SHP77 (cell line): Measurements from ENCODE around the gene RSPH1.

ENCODE experiments used
- DNase-seq, 2 experiments: peaks; one replicate each; lab custom pipeline; 2025; lab: John Stamatoyannopoulos, UW

RSPH1 gene

GRCh38 chr21:42445311-42445710 is 50.7 kb downstream of the RSPH1 start:
- DNase-seq = no peak

- DNase-seq = no peak
Observed at GRCh38 chr21:42444745-42445059, 51.3 kb downstream of the RSPH1 start.

DNA sequence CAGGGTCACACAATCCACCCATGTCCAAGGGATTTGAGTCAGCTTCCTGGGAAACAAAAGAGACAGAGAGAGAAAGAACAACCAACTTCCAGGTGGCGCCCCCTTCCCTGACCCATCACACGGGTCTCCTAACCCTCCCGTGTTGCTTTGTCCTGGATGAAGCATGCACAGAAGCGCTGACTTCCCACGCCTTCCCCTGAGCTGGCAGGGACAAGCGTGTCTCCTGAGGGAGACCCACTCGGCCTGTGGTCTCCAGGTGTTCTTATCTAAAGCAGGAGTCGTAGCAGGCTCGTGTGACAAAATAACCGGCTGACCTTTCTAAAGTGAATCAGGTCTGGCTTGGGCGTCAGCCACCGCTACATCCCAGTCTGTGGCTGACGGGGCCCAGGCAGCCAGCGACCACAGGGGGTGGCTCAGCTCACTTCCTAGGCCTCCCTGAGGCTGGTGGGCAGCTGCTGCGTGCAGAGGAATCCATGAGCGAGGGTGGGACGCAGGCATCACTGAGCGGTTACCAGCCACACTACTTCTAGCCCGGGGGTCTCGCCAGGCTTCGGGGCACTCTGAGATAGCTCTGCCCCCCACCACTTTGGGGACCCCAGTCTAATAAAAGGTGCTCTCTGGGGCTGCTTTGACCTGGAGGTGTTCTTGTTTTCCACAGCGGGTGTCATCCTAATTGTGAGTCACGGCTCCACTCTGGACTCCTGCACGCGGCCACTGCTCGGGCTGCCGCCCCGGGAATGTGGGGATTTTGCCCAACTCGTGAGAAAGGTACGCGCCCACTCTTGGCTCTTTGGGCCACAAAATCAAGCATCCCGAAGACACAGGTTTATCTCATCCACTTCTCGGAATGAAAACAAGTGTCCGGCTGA is 51.9 kb downstream of the RSPH1 start:
- DNase-seq = no peak

- no peak for DNase-seq
Observed at GRCh38 chr21:42443181-42443785, 52.7 kb downstream of the RSPH1 start.

GRCh38 chr21:42441963-42442362 is 54.1 kb downstream of the RSPH1 start:
- DNase-seq = no peak

- no peak for DNase-seq
Observed at GRCh38 chr21:42440187-42440792, 55.7 kb downstream of the RSPH1 start.

DNA sequence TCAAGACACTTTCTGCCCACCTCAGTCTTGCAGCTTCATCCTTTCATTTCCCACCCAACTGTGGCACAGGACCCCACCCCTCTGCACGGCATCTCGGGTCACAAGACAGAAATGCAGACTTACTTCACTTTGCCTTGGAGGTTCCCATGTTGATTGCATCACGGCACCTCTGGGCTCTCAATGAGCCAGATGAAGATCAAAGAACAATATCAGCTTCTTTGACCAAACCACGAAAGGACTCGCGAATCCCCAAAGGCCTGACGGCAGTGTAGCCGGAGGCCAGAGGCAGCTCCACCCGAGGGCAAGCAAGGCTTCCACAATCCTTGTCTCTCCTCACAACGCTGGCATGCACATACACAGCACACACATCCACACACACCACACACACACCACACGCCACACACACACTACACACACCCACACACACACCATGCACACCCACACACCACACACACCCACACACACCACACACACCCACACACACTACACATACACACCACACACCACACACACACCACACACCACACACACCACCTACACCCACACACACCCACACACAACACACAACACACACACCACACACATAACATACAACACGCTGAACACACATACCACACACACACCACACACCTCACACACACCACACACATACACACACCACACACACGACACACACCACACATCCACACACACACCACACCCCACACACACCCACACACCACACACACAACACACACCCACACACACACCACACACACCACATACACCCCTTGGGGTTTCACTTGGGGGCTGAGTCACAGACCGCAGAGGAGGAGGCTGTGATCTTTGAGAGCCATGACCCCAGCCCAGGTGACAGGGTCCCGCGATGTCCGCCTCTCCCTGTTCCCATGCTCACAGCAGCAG is 56.5 kb downstream of the RSPH1 start:
- DNase-seq = no peak

GRCh38 chr21:42438316-42439205 is 57.5 kb downstream of the RSPH1 start:
- DNase-seq = no peak

DNA sequence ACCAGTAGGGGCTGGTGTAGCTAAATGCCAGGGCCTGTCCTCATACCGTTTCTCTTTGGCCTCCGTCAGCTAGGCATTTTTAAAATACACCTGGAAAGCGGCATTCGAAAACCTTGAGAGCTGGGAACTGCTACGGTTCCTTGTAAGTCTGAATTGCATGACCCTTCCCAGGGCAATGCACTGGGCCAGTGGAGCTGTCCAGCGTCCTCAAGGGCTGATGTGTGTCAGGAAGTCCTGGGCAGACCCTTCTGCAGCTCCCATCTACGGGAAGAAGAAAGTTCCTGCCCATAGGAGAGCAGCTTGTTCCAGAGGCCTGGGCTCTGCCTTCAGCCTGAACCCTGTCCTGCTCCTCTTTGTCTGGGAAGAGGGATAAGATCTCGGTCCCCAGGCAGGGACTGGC is 58.2 kb downstream of the RSPH1 start:
- no peak for DNase-seq

GRCh38 chr21:42436914-42437313 is 59.1 kb downstream of the RSPH1 start:
- DNase-seq = no peak

GRCh38 chr21:42435833-42436232 is 60.2 kb downstream of the RSPH1 start:
- no peak for DNase-seq

DNA sequence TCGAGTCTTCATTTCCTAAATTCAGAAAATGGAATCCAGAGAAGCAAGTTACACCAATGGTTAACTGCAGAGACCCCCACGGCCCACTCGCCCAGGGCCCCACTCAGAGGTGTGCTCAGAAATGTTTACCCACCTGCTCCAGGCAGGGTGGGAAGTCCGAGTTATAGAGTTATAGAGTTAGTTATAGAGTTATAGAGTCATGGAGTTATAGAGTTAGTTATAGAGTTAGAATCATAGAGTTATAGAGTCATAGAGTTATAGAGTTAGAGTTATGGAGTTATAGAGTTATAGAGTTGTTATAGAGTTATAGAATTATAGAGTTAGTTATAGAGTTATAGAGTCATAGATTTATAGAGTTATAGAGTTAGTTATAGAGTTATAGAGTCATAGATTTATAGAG is 60.6 kb downstream of the RSPH1 start:
- DNase-seq = no peak

DNA sequence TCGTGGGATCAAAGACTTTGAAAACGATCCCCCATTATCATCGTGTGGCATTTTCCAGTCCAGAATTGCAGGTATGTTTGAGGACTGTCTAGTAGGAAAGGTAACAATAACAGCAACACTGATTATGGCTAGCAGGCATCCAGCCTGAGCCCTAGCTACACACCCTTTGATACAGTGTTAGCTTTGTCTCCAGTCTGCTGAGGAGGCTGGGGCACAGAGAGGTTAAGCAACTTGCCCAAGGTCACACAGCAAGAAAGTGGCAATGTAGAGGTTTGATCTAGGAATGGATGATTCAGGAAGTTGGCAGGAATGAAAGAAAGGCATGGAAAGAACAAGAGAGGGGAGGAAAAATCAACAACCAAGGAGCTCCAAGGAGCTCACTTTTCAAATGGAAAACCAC is 61.1 kb downstream of the RSPH1 start:
- DNase-seq = no peak

DNA sequence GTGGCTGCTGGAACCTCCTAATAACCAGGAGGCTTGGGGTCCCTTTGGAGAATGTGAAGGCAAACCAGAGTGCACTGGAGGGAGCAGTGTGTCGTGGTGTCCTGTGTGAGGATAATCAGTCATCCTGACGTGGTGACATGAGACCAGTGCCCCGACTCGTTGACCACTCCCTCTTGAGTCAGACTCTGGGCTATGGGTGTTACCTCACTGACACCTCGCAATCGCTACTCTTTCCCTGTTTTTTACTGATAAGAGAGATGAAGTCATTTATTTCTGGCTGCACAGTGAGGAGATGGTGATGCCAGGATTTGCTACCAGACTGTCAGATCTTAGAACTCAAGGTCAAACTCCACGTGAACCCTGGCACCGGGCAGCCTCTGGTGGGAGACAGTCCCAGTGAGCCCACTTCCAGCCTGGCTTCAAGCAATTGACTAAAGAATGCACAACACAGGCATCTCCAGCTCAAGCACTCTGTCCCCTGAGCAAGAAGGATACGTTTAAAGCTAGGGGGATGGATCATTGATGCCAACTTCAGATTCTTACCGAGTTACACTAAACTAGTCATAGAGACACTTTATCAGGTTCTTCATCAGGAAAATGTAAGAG is 62.0 kb downstream of the RSPH1 start:
- no peak for DNase-seq

DNA sequence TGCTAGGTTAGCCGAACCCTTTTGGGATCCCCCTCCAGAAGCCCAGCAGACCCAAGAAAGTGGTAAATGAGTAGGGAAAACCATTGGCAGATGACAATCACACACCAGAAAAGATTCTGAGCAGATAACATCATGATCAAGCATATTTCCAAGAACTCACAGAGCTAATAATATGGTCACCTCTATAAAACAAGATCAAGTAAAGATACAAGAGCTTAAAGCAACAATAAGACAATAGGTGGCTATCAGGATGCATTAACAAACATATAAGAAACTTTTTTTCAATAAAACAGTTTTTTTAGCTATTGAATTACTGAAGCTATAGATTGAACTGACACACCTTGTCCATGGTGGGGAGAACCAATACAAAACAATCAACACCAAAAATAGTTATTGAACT is 63.3 kb downstream of the RSPH1 start:
- DNase-seq = no peak

- no peak for DNase-seq
Observed at GRCh38 chr21:42431196-42431595, 64.8 kb downstream of the RSPH1 start.

DNA sequence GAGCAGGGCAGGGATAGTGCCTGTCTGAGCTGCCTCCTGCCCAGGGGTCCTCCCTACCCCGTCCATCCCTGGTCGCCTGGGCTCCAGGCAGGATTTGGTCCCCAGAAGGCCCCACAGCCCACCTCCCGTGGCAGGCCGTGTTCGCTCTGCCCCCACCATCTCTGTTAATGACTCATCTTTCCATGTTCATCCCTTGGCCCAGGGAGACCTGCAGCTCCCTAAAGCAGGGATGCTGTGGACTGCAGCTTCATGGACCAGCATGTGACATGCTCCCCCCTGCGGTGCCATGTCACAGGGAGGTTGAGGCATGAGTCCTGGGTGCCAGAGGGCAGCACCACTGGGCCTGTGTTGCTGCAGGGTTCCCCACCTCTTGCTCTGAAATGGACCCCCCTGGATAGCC is 65.5 kb downstream of the RSPH1 start:
- no peak for DNase-seq

DNA sequence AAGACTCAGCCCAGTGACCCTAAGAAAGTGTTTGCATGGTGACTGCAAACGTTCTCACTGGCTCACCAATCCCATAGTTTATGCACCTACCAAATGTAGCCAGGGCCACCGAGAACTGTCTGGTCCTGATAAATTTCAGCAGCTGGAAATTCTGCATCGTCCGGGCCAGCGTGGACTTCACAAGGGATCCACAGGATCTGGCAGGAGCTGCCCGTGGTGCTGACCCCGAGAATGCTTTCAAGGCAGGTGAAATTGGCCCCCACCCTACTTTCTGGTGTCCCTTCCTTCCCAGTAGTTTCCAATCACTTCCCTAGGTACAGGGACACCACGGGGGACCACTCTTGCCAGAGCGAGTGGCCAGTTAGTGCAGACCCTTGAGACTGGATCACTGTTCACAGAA is 66.2 kb downstream of the RSPH1 start:
- DNase-seq = no peak

- DNase-seq = no peak
Observed at GRCh38 chr21:42429021-42429420, 67.0 kb downstream of the RSPH1 start.

DNA sequence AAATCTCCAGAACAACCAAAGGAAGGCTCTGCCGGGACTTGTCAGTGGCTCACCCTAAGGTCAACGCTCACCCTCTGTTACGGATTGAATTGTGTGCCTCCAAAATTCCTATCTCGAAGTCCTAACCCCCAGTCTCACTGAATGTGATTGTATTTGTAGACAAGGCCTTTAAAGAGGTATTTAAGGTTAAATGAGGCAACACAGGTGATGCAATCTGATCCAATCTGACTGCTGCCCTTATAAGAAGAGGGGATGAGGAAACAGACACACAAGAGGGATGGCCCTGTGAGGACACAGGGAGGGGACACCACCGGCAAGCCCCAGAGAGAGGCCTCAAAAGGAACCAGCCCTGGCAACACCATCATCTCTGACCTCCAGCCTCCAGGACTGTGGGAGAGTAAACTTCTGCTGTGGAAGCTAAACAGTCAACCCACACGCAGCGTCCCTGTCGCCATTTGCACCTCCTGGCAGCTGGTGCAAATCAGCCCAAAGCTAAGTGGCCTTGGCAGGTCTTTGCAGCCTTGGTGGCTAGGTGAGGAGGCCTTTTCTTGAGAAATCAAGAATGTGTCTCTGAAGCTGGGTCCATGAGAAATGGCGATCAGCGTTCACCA is 68.1 kb downstream of the RSPH1 start:
- no peak for DNase-seq
